ENCODE results near the gene MLF1.

Gene MLF1

GRCh38 chr3:158590223-158590622 is 19.2 kb downstream of the MLF1 start:
- no peak for DNase-seq

- no peak for DNase-seq
Measured at GRCh38 chr3:158600787-158601186, 29.8 kb downstream of the MLF1 start.

DNA sequence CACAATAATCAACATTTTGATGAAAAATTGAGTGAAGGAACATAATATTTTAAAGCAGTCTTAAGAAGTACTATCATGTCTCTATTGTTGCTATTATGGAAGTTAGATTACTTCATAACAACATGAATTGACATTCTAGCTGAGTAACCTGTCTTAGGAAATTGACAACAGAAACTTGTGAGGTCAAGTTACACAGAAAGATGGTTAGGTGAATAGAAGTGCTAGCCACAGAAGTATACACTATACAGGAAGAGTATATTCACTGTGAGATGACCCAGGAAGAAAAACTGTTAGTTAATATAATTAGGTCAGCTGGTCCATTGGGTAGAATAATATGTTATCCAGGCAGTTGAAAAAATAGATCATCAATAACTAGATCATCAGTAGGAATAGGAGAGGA is 31.2 kb downstream of the MLF1 start:
- DNase-seq: no peak

GRCh38 chr3:158617982-158618875 is 47.2 kb downstream of the MLF1 start:
- no peak for DNase-seq

- DNase-seq: no peak
Measured at GRCh38 chr3:158625881-158626280, 54.9 kb downstream of the MLF1 start.

- DNase-seq: no peak
Measured at GRCh38 chr3:158631981-158632380, 61.0 kb downstream of the MLF1 start.

GRCh38 chr3:158640646-158641045 is 69.7 kb downstream of the MLF1 start:
- DNase-seq: no peak

DNA sequence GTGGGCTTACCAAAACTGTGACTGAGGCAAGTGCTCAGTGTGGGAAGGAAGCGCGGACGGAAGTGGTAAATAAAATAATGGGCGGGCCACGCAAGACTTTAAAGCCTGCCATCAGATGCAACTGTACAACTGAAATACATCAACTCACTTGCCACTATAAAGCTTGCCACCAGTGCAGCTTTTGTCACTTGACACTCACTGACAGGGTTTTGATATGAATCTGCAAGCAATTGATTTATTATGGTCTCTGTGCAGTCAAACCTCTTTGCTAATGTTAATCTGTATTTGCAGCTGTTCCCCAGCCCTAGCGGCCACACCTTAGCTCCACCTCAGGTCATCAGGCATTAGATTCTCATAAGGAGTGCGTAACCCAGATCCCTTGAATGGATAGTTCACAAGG is 71.0 kb downstream of the MLF1 start:
- no peak for DNase-seq

GRCh38 chr3:158642474-158643210 is 71.6 kb downstream of the MLF1 start:
- no peak for DNase-seq

- DNase-seq: peak; percentile 80
Measured at GRCh38 chr3:158644345-158644908, 73.4 kb downstream of the MLF1 start, which contains the start of gene GFM1. TSS of gene GFM1 (plus strand) at chr3:158644527. CDS start at chr3:158644635, 108 bp downstream.

GRCh38 chr3:158649791-158650190 is 78.8 kb downstream of the MLF1 start:
- no peak for DNase-seq

GRCh38 chr3:158651192-158651591 is 80.2 kb downstream of the MLF1 start:
- no peak for DNase-seq

DNA sequence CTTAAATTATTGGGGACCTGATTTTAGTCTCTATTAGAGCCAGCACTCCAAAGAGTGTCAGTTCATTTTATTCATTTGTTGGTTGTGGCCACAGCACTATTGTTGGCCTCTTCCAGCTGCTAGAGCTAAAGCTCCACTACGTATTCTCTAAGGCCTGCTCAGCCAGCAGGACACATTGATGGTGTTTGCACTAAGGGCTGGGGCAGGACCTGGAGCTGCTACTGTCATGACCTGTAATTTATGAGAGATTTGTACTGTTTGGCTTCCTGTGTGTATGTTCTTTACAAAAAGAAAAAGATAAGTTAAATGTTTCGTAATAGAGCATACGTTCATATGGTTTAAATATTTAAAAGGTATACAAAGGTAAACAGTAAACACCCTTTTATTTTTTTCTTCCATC is 81.5 kb downstream of the MLF1 start:
- no peak for DNase-seq
